Stomach (tissue), 4 donors: Measurements from ENCODE around the gene GDI2.

Experiments
- CTCF ChIP-seq, 7 experiments: fragments of 450-650 bp in 4 of 7; fragments of 200-600 bp in 3 of 7; sonication (generic) in 3 of 7; IDR thresholded peaks; one replicate each; pipeline ENCODE4 v1.5.1; 2016 to 2019; ENCODE audit warnings: antibody characterized with exemption in 7 of 7, control low read depth in 2 of 7, mild to moderate bottlenecking in 1 of 7
- EP300 ChIP-seq: sonication (generic); formaldehyde crosslinking; IDR thresholded peaks from one replicate; pipeline ENCODE4 v1.6.1; 2017; ENCODE audit warnings: antibody characterized with exemption
- POLR2A ChIP-seq, 4 donors: fragments of 450-650 bp; IDR thresholded peaks; one replicate each; pipeline ENCODE4 v1.6.1; 2016; ENCODE audit warnings: antibody characterized with exemption in 4 of 4, control low read depth in 2 of 4, mild to moderate bottlenecking in 1 of 4, moderate library complexity in 1 of 4

GRCh38 chr10:5855979-5856700 is 42.9 kb upstream of the GDI2 start:
- TF ChIP-seq CTCF (IDR thresholded peaks at IDR 0.05) (no peak), POLR2A (IDR thresholded peaks at IDR 0.05) (no peak), EP300 (no peak)
